NT2/D1 (cell line): ENCODE measurements around the gene PPT2.
"Not testable (repeated sequence)": the region's sequence is repeated elsewhere in the genome, so short reads cannot be mapped to it uniquely, and the experiment has no call there.

ENCODE experiments used
- DNase-seq: peaks from one replicate; pipeline ENCODE4 v3.0.0-alpha.2; 2011; ENCODE audit warnings: low read depth, low spot score
- H3K27me3 ChIP-seq: 2 replicates; pipeline ENCODE4 v1.6.0; 2011; ENCODE audit warnings: mild to moderate bottlenecking; ENCODE audit not compliant: insufficient read length, insufficient read depth
- H3K36me3 ChIP-seq: 2 replicates; pipeline ENCODE4 v1.6.1; 2011; ENCODE audit warnings: mild to moderate bottlenecking, low read length, mixed read lengths; ENCODE audit not compliant: insufficient read depth, insufficient read length
- H3K4me1 ChIP-seq: 2 replicates; pipeline ENCODE4 v1.5.1; 2011; ENCODE audit not compliant: insufficient read depth, insufficient read length
- H3K4me3 ChIP-seq: 2 replicates; pipeline ENCODE4 v1.5.1; 2011; ENCODE audit warnings: low read depth; ENCODE audit not compliant: insufficient read length
- H3K9ac ChIP-seq: 2 replicates; pipeline ENCODE4 v1.6.0; 2011; ENCODE audit warnings: low read depth; ENCODE audit not compliant: insufficient read length
- H3K9me3 ChIP-seq: 2 replicates; pipeline ENCODE4 v1.5.1; 2011; ENCODE audit warnings: mild to moderate bottlenecking, low read length; ENCODE audit not compliant: insufficient read depth
- SUZ12 ChIP-seq: IDR thresholded peaks from 2 replicates; pipeline ENCODE4 v1.6.1; 2011; ENCODE audit not compliant: insufficient read length, insufficient read depth; ENCODE audit errors: extremely low read depth
- YY1 ChIP-seq: IDR thresholded peaks from 2 replicates; pipeline ENCODE4 v1.6.1; 2011; ENCODE audit not compliant: insufficient read length, insufficient read depth
- ZNF274 ChIP-seq: IDR thresholded peaks from 2 replicates; pipeline ENCODE4 v1.6.1; 2011; ENCODE audit warnings: mild to moderate bottlenecking, low read depth, low read length

The PPT2 gene

GRCh38 chr6:32203426-32204267 lies 49.7 kb downstream of the PPT2 start:
- no peak overlapping the region for H3K4me3 ChIP-seq
- TF ChIP-seq YY1 (no peak), SUZ12 (no peak), ZNF274 (no peak)

DNA sequence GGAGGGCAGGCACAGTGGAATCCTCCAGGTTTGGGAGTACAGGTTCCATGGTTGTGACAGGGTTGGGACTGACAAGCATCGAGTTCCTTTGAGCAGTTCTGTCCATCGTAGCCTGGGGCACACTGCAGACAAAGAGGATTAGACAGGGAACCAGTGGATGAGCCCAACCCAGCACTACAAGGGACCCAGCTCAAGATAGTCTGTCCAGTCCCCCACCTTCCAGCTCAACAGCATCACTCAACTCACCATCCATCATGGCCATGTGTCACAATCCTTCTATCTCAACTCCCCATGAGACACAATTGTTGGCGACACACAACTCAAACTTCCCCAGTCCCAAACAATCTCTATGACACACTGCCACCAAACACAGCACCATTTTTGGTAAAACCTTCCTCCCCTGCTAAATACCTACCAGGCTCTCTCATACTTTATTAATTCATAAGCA lies 50.4 kb downstream of the PPT2 start:
- no peaks in the 10 kb centered on the region for H3K36me3 ChIP-seq
- H3K27me3 ChIP-seq = no peaks in the 10 kb centered on the region
- peaks cover 6% of the 10 kb centered on the region for H3K4me1 ChIP-seq
- DNase-seq = no peak
- no peaks in the 10 kb centered on the region for H3K9me3 ChIP-seq
- H3K4me3 ChIP-seq = no peak overlapping the region
- no peak for TF ChIP-seq ZNF274
- TF ChIP-seq SUZ12 = no peak
- TF ChIP-seq YY1 = no peak
- no peak overlapping the region for H3K9ac ChIP-seq

More at GRCh38 chr6:32203426-32204267, 49.7 kb downstream of the PPT2 start:
- H3K9ac ChIP-seq = no peak overlapping the region
- H3K9me3 ChIP-seq = no peaks in the 10 kb centered on the region
- H3K4me1 ChIP-seq = peaks cover 6% of the 10 kb centered on the region
- no peak for DNase-seq
- no peaks in the 10 kb centered on the region for H3K36me3 ChIP-seq
- H3K27me3 ChIP-seq = no peaks in the 10 kb centered on the region

GRCh38 chr6:32208996-32209395 lies 55.1 kb downstream of the PPT2 start:
- no peak for DNase-seq
- H3K27me3 ChIP-seq = no peaks in the 10 kb centered on the region
- H3K9me3 ChIP-seq = no peaks in the 10 kb centered on the region
- no peak for TF ChIP-seq YY1
- no peak overlapping the region for H3K9ac ChIP-seq
- H3K36me3 ChIP-seq = no peaks in the 10 kb centered on the region
- no peak overlapping the region for H3K4me3 ChIP-seq
- peaks cover 4% of the 10 kb centered on the region for H3K4me1 ChIP-seq

- H3K9me3 ChIP-seq = no peaks in the 10 kb centered on the region
- no peak overlapping the region for H3K9ac ChIP-seq
- no peaks in the 10 kb centered on the region for H3K36me3 ChIP-seq
Measured at GRCh38 chr6:32210191-32210601, 56.3 kb downstream of the PPT2 start.

GRCh38 chr6:32211432-32211831 lies 57.5 kb downstream of the PPT2 start:
- not testable (repeated sequence) for H3K9ac ChIP-seq, H3K27me3 ChIP-seq, DNase-seq, H3K4me3 ChIP-seq, H3K9me3 ChIP-seq, H3K36me3 ChIP-seq, H3K4me1 ChIP-seq

More at GRCh38 chr6:32210191-32210601, 56.3 kb downstream of the PPT2 start:
- Histone ChIP-seq H3K27me3 (no peaks in the 10 kb centered on the region), H3K4me3 (no peak overlapping the region), H3K4me1 (no peaks in the 10 kb centered on the region)
- TF ChIP-seq YY1 (no peak), SUZ12 (no peak), ZNF274 (no peak)
- no peak for DNase-seq

DNA sequence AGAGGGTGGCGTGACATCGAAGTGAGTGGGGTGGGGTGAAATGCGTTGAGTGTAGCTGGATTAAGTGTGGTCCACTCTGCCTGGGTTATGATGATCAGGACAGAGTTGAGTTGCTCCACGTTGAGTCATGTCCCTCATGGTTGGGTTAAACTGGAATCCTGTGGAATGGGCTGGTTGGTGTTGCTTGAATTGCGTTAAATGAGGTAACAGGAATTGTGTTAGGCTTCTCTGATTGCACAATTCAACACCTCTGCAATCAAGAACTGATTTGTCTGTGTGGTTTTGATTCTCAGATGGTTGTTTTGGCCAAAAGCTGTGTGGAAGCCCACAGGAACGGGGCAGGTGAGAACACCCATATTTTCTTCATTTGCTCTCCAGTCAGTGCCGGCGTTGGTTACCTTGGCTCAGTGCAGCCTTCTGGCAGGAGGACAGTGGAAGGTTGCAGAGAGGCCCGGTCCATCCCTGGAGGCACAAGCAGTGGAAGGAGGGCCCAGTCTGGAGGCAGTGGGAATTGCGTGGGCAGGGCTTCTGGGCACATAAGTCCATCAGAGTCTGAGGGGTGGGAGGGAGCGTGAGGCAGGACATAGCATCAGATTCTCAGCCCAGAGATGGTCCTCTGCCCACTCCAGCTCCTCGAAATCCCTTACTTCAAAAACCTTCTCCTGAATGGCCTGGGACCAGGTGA lies 58.3 kb downstream of the PPT2 start:
- Histone ChIP-seq H3K4me1 (no peaks in the 10 kb centered on the region), H3K9me3 (no peaks in the 10 kb centered on the region), H3K27me3 (no peaks in the 10 kb centered on the region), H3K36me3 (no peaks in the 10 kb centered on the region), H3K9ac (no peak overlapping the region), H3K4me3 (no peak overlapping the region)
- TF ChIP-seq SUZ12 (no peak), YY1 (no peak), ZNF274 (no peak)
- no peak for DNase-seq
